ENCODE results near the gene TLE1.
"Not testable (repeated sequence)": the region's sequence is repeated elsewhere in the genome, so short reads cannot be mapped to it uniquely, and the experiment has no call there.

Gene TLE1

DNA sequence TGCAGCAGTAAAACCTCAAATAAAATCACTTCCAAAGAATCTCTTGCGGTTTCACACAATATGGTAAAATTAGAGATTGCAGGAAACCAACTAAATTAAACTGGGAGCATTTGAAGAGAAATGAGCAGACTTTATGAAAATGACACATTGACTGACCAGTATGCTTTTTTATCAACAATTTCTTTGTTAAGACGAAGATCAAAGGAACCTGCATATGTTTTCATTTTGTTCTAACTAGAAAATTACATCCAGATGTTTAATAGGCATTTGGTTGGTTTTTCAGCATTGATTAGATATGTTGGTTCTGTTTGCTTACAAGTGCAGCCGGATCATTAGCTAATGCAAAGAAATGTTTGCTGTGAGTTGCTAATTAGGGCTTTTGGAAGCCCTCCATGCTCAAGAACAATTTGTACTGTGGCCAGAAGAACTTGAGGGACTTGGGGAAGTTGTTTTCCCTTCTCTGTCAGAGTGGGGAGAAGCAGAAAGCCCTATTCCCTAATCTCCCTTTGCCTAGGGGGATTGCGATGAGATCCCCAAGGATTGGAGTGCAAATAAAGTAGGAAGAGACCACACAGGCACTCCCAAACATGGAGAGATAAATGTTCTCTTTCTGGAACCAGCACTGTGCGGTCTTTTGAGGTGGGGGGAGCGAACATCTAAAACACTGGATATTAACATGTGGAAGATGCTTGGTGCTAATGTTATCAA lies 4.5 kb upstream of the TLE1 start:
- no peak overlapping the region for H3K4me3 Mint-ChIP-seq
- H3K9me3 Mint-ChIP-seq: no peaks in the 10 kb centered on the region
- no peak overlapping the region for H3K27ac Mint-ChIP-seq
- peaks cover 5% of the 10 kb centered on the region for H3K36me3 Mint-ChIP-seq
- H3K4me1 Mint-ChIP-seq: peaks cover 18% of the 10 kb centered on the region
- no peak for ATAC-seq
- no peaks in the 10 kb centered on the region for H3K27me3 Mint-ChIP-seq

DNA sequence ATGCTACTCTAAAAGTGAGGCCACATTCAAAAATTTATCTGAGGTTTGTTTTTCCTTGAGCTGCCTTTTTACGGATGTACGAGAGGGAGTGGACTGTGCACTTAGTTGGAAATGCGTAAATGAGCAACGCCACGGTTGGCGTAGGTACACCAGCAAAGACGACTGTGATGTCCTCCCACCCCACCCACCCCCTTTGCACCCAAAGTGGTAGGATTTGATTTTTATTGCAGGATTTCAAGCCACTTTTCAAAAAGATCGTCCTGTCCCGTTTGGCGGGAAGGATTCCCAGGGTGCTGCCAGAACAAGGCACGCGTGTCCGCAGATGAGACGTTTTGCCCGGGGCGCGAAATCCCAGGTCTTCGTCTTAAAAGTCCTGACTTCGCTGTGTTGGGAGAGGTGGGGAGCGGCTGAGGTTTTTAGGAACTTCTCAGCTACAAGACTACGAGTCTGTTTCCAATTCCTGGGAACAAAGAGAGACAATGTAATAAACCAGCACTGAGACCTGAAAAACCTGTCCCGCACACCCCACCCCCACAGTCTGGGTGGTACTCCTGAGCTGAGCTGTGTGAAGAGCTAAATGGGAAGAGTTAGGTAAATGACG lies 1.0 kb upstream of the TLE1 start:
- no peak for ATAC-seq
- H3K9me3 Mint-ChIP-seq: no peaks in the 10 kb centered on the region
- H3K27ac Mint-ChIP-seq: peak overlapping the region; percentile 83
- H3K4me1 Mint-ChIP-seq: peaks cover 25% of the 10 kb centered on the region
- H3K27me3 Mint-ChIP-seq: no peaks in the 10 kb centered on the region
- H3K4me3 Mint-ChIP-seq: peak overlapping the region; percentile 100
- peaks cover 5% of the 10 kb centered on the region for H3K36me3 Mint-ChIP-seq

DNA sequence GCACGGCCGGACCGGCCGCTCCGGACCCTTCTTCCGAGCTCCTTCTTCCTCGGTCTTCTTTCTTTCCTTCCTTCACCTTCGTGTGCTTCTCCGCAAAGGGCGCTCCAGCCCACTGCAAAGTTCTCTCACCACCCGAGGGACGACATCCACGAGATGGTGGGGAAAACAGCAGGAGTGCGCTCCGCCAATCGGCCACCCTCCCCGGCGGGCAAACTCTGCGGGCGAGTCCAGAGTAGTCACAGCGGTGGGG lies 329 bp downstream of the TLE1 start:
- Mint-ChIP-seq H3K27ac (peak overlapping the region; percentile 83), H3K4me1 (peaks cover 25% of the 10 kb centered on the region), H3K4me3 (peak overlapping the region; percentile 100)
- not testable (repeated sequence) for H3K9me3 Mint-ChIP-seq, H3K27me3 Mint-ChIP-seq, ATAC-seq, H3K36me3 Mint-ChIP-seq

DNA sequence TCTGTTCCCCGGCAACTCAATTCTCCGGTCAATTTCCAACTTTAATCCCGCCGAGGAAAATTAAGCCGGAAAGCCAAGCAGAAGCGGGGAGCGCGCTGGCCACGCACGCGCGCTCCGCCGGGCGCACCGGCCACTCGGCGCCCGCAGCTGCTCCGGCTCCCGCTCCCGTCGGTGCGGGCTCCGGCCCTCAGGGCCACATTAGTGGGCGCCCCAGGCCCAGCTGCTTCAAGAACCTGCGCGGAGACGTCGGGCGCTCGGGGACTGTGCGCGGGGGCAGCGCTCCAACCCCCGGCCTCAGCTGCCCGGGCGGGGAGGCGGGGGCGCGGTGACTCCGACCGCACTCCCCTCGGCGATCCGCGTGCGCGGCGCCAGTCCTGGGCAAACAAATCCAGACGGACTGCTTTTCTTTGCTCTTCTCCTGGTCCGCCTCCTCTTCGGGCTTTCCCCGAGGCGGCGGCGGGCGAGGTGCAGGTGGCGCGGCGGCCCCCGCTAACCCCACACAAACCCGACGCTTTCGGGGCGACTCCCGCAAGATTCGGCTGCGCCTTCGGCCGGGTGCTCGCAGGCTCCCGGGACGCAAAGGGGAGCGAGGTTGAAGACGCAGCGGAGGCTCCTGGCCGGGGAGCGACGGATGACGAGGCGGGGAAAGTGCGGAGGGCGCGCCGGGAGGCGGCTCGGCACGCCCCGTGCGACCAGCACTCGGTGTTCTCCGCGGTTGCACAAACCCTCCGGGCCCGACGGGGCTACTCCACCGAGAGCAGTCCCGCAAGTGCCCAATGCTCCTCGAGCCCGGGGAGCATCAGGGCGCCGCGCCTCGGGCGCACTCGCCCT lies 870 bp downstream of the TLE1 start:
- not testable (repeated sequence) for H3K36me3 Mint-ChIP-seq, H3K9me3 Mint-ChIP-seq, H3K27me3 Mint-ChIP-seq
- peak; percentile 34 for ATAC-seq
- H3K27ac Mint-ChIP-seq: peak overlapping the region; percentile 87
- H3K4me1 Mint-ChIP-seq: peaks cover 25% of the 10 kb centered on the region
- peak overlapping the region; percentile 100 for H3K4me3 Mint-ChIP-seq

DNA sequence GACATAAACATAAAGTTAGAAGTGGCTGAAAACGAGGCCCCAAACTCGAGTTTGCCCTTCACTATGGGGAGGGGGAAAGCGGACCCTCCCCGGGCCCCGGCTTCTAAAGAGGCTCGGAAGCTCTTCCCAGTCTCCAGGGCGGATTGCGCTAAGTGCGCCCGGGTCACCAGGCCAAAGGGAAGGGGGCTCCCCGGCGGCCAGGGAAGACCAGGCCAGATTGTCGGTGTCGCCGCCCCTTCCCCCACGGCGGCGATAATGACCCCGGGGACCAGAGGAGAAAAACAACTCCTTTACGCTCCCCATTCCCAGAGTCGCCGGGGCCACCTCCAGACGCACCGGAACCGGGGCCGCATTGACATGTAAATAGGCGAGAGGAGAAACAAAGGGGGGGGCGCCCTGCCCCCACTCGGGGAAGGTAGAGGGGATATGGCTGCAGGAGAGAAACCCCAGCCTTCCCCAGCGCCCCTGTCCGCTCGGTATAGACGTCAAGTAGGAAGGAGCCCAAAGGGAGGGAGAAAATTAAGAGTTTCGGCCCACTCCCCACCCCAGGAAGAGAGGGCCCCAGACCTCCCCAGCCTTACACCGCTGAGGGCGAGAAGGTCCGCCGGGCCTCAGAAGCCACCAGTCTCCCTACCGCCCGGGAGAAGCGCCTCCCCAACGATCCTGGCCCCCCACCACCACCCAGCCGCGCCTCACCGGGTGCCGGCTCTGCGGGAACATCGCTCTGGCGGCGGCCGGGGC lies 1.7 kb downstream of the TLE1 start:
- no peak for ATAC-seq
- Mint-ChIP-seq H3K27me3 (no peaks in the 10 kb centered on the region), H3K4me1 (peaks cover 18% of the 10 kb centered on the region), H3K4me3 (no peak overlapping the region), H3K27ac (peak overlapping the region; percentile 87), H3K36me3 (peaks cover 5% of the 10 kb centered on the region), H3K9me3 (no peaks in the 10 kb centered on the region)

DNA sequence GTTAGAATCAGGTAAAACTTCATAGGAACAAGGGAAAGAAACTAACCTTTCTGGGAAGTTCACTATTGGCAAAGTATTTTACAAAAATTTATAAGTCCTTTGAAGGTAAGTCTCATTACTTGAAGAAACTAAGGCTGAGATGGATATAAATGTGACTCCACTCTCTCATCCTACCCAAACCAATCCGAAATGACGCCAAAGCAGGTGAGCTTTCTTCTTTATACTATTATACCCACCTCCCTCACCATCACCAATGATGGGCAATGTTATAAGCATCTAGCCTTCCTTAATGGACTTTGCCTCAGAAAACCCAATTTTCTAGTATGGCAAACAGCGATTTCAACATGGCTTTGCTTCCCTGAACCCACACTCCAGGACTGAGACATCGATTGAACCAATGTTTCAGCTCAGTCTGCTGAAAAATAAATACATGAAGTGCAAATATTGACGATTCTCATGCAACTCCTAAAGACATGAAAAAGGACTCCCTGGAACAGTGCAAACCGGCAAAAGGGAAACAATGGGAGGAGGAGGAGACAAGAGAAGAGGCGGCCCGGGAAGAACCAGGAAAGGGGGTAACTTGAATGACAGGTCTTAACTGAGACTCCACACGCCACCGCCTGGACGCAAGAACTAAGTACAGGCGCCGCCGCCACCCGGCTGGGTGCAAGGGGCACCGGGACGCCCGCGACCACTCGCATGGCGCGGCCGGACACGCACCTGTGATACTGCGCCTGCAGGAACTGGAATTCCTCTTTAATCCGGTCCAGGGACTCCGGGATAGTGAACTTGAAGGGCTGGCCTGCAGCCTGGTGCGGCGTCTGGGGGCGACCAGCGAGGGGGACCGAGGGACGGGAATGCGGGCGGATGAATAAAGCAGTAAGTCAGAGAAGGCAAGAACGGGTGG lies 2.5 kb downstream of the TLE1 start:
- no peak for ATAC-seq
- Mint-ChIP-seq H3K27ac (peak overlapping the region; percentile 87), H3K9me3 (no peaks in the 10 kb centered on the region), H3K4me1 (peaks cover 18% of the 10 kb centered on the region), H3K4me3 (no peak overlapping the region), H3K27me3 (no peaks in the 10 kb centered on the region), H3K36me3 (peaks cover 7% of the 10 kb centered on the region)

DNA sequence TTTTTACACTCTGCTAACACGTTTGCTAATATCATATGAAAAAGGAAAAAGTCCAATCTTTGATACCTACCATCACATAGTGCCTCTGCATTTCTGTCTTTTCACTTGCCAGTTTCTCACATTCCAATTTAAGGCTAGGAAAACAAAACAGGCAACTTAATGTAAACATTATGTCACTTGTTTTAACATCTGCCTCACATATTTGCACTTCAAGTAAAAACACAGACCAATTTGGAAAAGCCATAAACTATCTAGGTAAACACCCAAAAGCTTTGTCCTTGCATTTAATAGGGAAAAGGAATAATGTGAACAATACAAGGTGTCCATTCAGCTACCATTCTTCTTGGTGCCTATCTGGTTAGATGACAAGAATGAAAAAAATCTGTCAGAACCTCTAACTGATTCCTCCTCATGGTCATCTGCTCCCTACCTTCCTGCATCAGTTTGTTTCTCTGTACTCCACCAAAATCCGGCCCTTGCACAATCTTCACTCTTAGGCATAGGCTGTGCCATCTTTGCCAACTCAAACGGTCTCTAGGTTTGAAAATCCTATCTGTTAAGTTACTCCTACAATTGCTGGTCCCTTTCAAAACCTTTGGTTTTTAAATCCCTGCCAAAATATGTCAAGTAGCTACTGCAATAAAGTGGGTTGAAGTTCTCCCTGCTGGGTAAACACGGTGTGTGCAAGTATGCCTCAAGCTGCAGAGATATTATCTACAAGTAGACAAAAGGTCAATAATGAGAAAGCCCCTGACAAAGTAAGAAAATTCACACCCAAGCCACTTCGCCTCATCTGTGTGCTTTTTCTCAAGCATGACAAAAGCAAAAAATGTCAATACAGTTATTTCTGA lies 3.4 kb downstream of the TLE1 start:
- Mint-ChIP-seq H3K27ac (no peak overlapping the region), H3K4me1 (peaks cover 18% of the 10 kb centered on the region), H3K4me3 (no peak overlapping the region), H3K9me3 (no peaks in the 10 kb centered on the region), H3K27me3 (no peaks in the 10 kb centered on the region), H3K36me3 (peaks cover 16% of the 10 kb centered on the region)
- no peak for ATAC-seq

DNA sequence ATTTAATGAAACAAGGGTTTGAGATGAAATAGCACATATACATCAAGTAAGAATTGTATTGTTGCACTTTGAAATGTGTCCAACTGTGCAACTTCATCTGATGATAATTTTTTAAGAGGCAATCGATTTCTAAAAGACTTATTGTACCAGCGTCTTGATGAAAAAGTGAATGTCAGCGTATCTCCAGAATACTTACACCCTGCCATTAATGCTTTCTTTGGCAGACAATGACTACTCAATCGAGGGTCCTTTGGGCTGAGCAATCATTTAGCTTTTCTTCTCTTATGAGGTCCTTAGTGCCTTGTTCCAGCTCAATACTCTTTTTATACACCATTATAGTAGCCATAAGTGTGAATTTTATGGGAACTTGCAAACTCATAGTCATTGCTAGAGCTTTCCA lies 4.7 kb downstream of the TLE1 start:
- Mint-ChIP-seq H3K4me1 (peaks cover 26% of the 10 kb centered on the region), H3K27ac (no peak overlapping the region), H3K36me3 (peaks cover 28% of the 10 kb centered on the region), H3K27me3 (no peaks in the 10 kb centered on the region), H3K4me3 (no peak overlapping the region), H3K9me3 (no peaks in the 10 kb centered on the region)
- no peak for ATAC-seq

DNA sequence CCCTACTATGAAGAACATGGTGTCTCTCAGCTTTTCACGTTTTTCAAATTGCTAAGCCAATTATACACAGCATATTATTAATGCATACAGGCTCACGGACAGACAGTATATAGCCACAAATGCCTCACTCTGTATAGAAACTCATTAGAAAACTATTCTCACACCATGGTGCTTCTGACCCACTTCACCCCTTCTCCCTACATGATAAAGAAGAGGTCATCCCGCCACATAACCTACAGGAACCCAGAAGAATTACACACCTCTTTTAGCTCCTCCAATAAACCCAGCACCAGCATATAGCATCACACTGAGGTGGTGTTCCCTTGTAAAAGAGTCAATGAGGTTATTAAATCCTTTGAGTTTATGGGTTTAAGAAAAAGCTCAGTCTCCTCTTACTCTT lies 5.6 kb downstream of the TLE1 start:
- no peak for ATAC-seq
- Mint-ChIP-seq H3K27me3 (no peaks in the 10 kb centered on the region), H3K4me3 (no peak overlapping the region), H3K4me1 (peaks cover 25% of the 10 kb centered on the region), H3K36me3 (peaks cover 28% of the 10 kb centered on the region), H3K9me3 (no peaks in the 10 kb centered on the region), H3K27ac (no peak overlapping the region)

DNA sequence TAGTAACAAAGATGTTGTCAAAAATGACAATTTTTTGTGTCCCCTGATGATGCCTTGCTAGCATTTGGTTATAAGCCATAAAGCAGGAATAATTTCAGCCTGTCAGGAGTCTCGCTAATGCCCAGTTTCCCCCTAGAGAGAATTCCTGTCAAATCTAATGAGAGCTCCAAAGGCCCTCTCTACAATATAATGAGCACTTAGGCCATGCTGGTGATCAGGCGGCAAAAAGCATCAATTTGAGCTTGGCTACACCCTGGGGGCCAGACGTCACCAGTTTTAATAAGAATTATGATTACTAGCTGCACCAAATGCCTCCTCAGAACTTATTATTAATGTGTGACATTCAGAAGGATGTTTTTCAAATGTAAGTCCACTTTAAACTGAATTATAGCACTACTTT lies 6.1 kb downstream of the TLE1 start:
- Mint-ChIP-seq H3K36me3 (peaks cover 28% of the 10 kb centered on the region), H3K4me3 (no peak overlapping the region), H3K9me3 (no peaks in the 10 kb centered on the region), H3K27me3 (no peaks in the 10 kb centered on the region), H3K4me1 (peaks cover 25% of the 10 kb centered on the region), H3K27ac (no peak overlapping the region)
- ATAC-seq: no peak

DNA sequence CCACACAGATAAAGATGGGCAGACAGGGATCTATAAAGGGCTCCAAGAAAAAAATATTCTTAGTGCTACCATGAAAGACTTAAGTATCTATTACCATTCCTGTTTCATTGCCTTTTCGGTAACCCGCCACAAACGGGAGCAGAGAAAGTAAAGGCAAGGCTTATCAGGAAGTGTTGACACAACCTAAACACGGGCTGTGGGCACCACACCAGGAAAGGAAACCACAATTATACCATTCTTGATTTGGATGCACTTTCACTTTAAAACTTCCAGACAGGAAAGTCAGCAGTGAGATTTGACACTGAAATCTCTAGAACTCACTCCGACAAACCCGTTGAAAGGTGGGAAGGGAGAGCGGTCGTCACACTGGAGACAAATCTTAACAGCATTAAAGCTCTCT lies 6.5 kb downstream of the TLE1 start:
- no peak for ATAC-seq
- Mint-ChIP-seq H3K4me3 (no peak overlapping the region), H3K36me3 (peaks cover 28% of the 10 kb centered on the region), H3K27me3 (no peaks in the 10 kb centered on the region), H3K27ac (no peak overlapping the region), H3K9me3 (no peaks in the 10 kb centered on the region), H3K4me1 (peaks cover 23% of the 10 kb centered on the region)

DNA sequence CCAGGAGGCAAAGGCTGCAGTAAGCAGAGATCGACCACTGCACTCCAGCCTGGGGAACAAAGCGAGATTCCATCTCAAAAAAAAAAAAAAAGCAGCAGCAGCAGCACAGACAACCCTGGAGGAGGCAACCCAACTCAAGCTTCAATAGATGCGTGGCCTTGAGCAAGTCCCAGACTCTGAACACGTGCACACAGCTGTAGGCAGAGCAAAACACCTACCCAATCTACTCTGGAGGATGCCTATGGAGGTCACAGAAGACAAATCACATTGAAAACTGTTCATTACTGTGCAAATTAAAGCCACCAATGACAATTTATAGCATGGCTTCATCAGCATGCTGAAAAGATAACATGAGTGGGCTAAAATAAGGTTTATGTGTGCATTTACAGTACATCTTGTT lies 7.2 kb downstream of the TLE1 start:
- no peak for ATAC-seq
- Mint-ChIP-seq H3K27me3 (no peaks in the 10 kb centered on the region), H3K27ac (no peak overlapping the region), H3K4me3 (no peak overlapping the region), H3K4me1 (peaks cover 19% of the 10 kb centered on the region), H3K9me3 (no peaks in the 10 kb centered on the region), H3K36me3 (peaks cover 28% of the 10 kb centered on the region)

DNA sequence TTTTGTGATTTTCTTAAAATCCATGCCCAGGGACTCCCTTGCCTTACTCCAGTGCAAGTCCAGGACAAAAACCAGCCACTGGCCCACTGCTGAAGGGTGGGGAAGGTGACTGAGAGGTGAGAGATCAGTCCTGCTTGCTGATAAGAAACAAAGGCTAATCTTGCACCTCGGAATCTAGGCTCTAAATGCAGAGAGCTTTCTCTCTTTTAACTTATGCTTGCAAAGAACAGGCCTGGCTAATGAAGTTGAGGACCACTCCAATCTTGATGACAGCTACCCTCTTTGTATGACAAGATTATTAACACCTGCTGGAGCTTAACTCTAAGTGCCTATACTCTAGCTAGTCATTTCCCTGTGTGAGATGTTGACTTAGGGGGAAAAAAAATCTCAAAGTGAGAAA lies 8.8 kb downstream of the TLE1 start:
- no peaks in the 10 kb centered on the region for H3K27me3 Mint-ChIP-seq
- ATAC-seq: no peak
- H3K9me3 Mint-ChIP-seq: no peaks in the 10 kb centered on the region
- H3K36me3 Mint-ChIP-seq: peaks cover 40% of the 10 kb centered on the region
- H3K27ac Mint-ChIP-seq: no peak overlapping the region
- no peak overlapping the region for H3K4me3 Mint-ChIP-seq
- H3K4me1 Mint-ChIP-seq: peaks cover 28% of the 10 kb centered on the region

DNA sequence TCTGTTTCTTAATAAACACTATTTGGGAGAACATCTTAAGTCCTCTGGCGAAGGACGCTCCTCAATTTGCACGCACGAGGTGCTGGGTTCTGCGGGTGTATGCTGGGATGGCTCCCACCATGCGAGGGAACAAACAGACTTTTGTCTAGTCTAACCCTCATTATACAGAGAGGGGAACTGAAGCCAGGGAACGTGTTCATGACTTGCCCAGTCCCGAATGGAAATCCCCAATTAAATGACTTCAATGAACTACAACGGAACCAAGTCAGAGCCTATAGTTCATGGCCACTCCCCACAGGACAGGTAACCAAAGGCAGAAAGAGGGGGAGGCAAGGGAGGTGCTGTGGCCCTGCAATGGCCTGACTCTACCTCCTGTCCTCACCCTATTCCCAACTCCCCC lies 9.3 kb downstream of the TLE1 start:
- no peak overlapping the region for H3K4me3 Mint-ChIP-seq
- peaks cover 40% of the 10 kb centered on the region for H3K36me3 Mint-ChIP-seq
- ATAC-seq: no peak
- no peaks in the 10 kb centered on the region for H3K27me3 Mint-ChIP-seq
- no peaks in the 10 kb centered on the region for H3K9me3 Mint-ChIP-seq
- no peak overlapping the region for H3K27ac Mint-ChIP-seq
- peaks cover 28% of the 10 kb centered on the region for H3K4me1 Mint-ChIP-seq
